ENCODE data around the gene RFT1. TPM values are rescaled to one million over a fixed set of nuclear protein-coding genes. Genes with fewer than 3 reads are reported as not detected.
A peak's percentile ranks its signal among the peaks of the same experiment; 100 is the strongest.

Gene RFT1
- total and polyA plus RNA-seq, 10 donors, result 6.0 to 25.6 (median 15.4) TPM

- no peaks in the 10 kb centered on the region for H3K9me3 ChIP-seq
- H3K4me1 ChIP-seq, result peaks cover 3 to 47% (median 35%) of the 10 kb centered on the region in 6 donors
- peak; percentile 64 to 82 (median 70) for TF ChIP-seq POLR2AphosphoS5 (IDR thresholded peaks at IDR 0.05)
- TF ChIP-seq POLR2A (IDR thresholded peaks at IDR 0.05), result no peak
- peak; percentile 56 to 83 (median 67) for TF ChIP-seq CTCF (IDR thresholded peaks at IDR 0.05 in 8 of 11, conservative IDR thresholded peaks at IDR 0.05 in 3 of 11)
- H3K27me3 ChIP-seq (replicated peaks in 1 of 7), result peaks cover 0 to 34% (median 3%) of the 10 kb centered on the region in 7 donors
- intact Hi-C loops (cut with DNase I; ENCODE audit: low total_unique reads), result no loop called here
- no peaks in the 10 kb centered on the region for H3K36me3 ChIP-seq
- peak overlapping the region; percentile 85 to 94 (median 91) for H3K27ac ChIP-seq
- H3K4me3 ChIP-seq, result peak overlapping the region; percentile 83 to 96 (median 92)
- peak; percentile 93 for DNase-seq
- 2 to 14% (median 4%) methylated on average over 7 to 113 of the region's 113 CpGs for WGBS, 5 donors
These were observed 83.8 kb downstream of the RFT1 start for GRCh38 chr3:53046171-53047170.

GRCh38 chr3:53045518-53046170, 84.6 kb downstream of the RFT1 start, which contains the start of gene SFMBT1:
Gene SFMBT1, minus strand, starts transcription at chr3:53046073. Its CDS starts 76,945 bp downstream, at chr3:52969128.
- peak within 1 kb of the TSS; percentile 85 to 94 (median 92) for H3K27ac ChIP-seq
- no peaks in the 10 kb centered on the region for H3K9me3 ChIP-seq
- H3K27me3 ChIP-seq (replicated peaks in 1 of 7), result peaks cover 0 to 34% (median 3%) of the 10 kb centered on the region in 7 donors
- peak within 1 kb of the TSS; percentile 83 to 96 (median 92) for H3K4me3 ChIP-seq
- no peaks in the 10 kb centered on the region for H3K36me3 ChIP-seq
- H3K4me1 ChIP-seq, result peaks cover 3 to 55% (median 36%) of the 10 kb centered on the region in 6 donors
- intact Hi-C loops (cut with DNase I; ENCODE audit: low total_unique reads), result no loop called here
- TF ChIP-seq POLR2AphosphoS5 (IDR thresholded peaks at IDR 0.05), result peak in 2 of 3 donors; percentile 22 to 35
- TF ChIP-seq CTCF (IDR thresholded peaks at IDR 0.05 in 8 of 11, conservative IDR thresholded peaks at IDR 0.05 in 3 of 11), result no peak
- TF ChIP-seq POLR2A (IDR thresholded peaks at IDR 0.05), result no peak
- peak; percentile 91 for DNase-seq
- 0 to 1% (median 1%) methylated on average over 50 to 117 of the region's 117 CpGs for WGBS, 5 donors

DNA sequence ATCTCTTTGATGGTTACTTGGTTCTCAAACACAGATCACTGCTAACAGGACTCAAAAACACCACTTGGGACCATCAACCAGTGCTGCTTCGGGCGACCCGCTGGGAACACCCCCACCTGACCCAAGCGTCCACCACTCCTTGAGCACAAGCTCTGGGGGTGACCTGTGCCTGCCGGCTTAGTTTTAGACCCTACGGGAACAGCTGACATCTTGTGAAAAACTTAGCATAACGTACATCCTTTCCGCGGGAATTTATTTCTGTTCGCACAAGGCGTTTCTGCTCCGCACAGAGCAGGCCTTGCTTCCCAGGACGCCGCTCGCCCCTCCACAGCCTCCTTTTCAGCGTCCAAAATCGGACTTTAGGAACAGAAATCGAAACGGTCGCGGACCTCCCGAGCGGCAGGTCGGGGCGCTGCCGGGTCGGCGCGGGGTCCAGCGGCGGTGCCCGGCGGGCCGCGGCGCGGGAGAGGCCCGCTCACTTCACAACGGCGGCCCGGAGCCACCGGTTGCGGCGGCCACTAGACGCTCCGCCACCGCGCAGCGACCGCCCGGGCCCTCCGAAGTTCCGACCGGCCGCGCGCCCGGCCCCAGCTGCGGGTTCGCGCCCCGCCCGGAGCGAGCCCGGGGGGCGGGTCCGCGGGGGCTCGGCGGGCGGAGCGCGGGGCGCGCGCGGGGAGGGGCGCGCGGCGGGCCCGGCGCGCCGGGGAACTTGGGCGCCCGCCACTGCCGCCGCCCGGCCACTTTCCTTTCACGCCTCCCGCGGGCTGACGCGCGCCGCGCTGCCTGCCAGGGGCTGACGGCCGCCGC, 85.3 kb downstream of the RFT1 start:
- Histone ChIP-seq H3K36me3 (no peaks in the 10 kb centered on the region), H3K4me1 (peaks cover 3 to 62% (median 37%) of the 10 kb centered on the region in 6 donors), H3K4me3 (peak overlapping the region; percentile 58 to 96 (median 69)), H3K27ac (peak overlapping the region; percentile 79 to 93 (median 90)), H3K9me3 (no peaks in the 10 kb centered on the region), H3K27me3 (replicated peaks in 1 of 7) (peaks cover 0 to 34% (median 3%) of the 10 kb centered on the region in 7 donors)
- TF ChIP-seq POLR2AphosphoS5 (IDR thresholded peaks at IDR 0.05) (peak in 2 of 3 donors; percentile 56 to 64), CTCF (IDR thresholded peaks at IDR 0.05 in 8 of 11, conservative IDR thresholded peaks at IDR 0.05 in 3 of 11) (no peak), POLR2A (IDR thresholded peaks at IDR 0.05) (no peak)
- intact Hi-C loops (cut with DNase I; ENCODE audit: low total_unique reads), result no loop called here
- peak; percentile 92 for DNase-seq
- WGBS, 5 donors, result 0 to 1% (median 1%) methylated on average over 39 to 101 of the region's 101 CpGs

All from spleen (tissue), 11 donors.